Measurements from ENCODE around the gene ALDH1A1.

ALDH1A1 gene

DNA sequence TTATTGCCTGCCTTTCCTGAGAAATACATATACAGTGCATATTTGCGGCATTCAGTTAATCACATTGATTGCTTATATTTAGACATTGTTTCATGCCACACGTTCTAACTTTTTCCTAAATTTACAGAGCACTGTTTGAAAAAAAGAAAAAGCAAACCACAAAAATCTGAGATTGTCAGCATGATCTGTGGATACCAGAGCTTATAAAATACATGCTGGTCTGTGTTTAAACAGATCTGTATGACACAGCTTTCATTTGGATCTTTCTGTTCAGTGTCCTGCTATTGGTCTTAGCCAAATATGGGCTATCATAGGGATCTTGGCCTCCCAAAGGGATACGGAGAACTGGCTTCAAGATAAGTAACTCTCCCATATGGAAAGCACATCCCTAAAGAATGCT lies 20.2 kb downstream of the ALDH1A1 start:
- no peak for DNase-seq (ENCODE audit: low read depth)
- H3K4me3 ChIP-seq (ENCODE audit: low read length): no peak overlapping the region
- no peak for TF ChIP-seq CTCF (IDR thresholded peaks at IDR 0.05; ENCODE audit: insufficient read depth, low read depth, low read length, missing control alignments)

DNA sequence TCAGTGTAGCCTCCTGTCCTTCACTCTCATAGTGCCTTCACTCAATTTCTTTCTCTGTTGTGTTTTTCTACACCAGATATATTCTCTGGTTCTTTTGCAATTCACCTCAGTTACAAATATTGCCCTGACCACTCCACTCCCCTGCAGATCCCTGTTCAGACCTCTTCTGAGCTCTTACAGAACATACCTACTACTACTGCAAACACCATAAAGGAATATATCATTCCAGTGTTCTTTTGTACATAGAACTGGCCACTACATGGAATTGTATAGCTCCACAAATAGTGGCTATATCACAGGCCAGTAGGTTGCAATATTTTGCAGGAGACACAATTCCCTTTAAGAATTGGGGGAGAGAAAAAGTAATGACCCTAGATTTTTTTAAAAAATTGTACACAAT lies 21.0 kb downstream of the ALDH1A1 start:
- DNase-seq (ENCODE audit: low read depth): no peak
- H3K4me3 ChIP-seq (ENCODE audit: low read length): no peak overlapping the region
- TF ChIP-seq CTCF (IDR thresholded peaks at IDR 0.05; ENCODE audit: insufficient read depth, low read depth, low read length, missing control alignments): no peak

DNA sequence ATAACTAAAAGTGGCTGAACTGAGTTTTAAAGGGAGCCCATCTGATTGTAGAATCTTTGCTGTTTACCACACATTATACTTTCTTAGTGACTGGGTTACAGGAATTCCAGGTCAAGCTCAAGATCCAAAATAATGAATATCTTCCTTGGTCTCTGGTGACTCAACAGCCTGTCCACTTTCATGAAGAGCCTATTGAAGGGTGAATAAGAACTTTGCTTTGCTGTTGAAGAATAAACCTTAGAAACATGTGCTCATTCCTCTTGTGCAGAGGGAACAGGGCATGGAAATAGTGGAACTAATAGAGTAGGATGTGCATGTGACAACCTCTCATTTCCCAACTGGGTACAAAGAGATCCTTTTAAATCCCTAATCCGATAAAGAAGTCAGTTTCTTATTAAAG lies 21.4 kb downstream of the ALDH1A1 start:
- DNase-seq (ENCODE audit: low read depth): no peak
- H3K4me3 ChIP-seq (ENCODE audit: low read length): no peak overlapping the region
- no peak for TF ChIP-seq CTCF (IDR thresholded peaks at IDR 0.05; ENCODE audit: insufficient read depth, low read depth, low read length, missing control alignments)

- TF ChIP-seq CTCF (IDR thresholded peaks at IDR 0.05; ENCODE audit: insufficient read depth, low read depth, low read length, missing control alignments): no peak
- H3K4me3 ChIP-seq (ENCODE audit: low read length): no peak overlapping the region
- DNase-seq (ENCODE audit: low read depth): no peak
Measured at GRCh38 chr9:72930828-72931227, 22.0 kb downstream of the ALDH1A1 start.

GRCh38 chr9:72929542-72929941 lies 23.3 kb downstream of the ALDH1A1 start:
- DNase-seq (ENCODE audit: low read depth): no peak
- TF ChIP-seq CTCF (IDR thresholded peaks at IDR 0.05; ENCODE audit: insufficient read depth, low read depth, low read length, missing control alignments): no peak
- H3K4me3 ChIP-seq (ENCODE audit: low read length): no peak overlapping the region

DNA sequence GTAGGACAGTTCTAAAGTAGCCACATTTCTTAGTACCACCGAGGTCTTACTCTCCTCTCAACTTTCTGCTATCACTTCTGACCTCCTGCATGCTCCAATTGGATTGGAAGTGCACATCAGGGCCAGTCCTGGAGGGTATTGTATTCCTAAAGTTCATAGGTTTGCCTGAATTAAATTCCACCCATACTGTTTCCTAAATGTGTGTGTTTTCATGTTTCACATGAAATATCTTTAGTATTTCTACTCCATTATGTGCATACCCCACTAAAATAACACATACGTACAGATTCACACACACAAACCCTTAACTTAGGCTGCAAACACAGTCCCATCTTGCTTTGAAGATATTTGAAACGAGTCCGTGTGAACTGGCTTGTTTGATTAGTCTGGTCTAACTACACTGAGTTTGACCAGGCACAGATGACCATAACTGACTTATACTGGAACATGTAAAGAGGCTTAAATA lies 24.8 kb downstream of the ALDH1A1 start:
- no peak for TF ChIP-seq CTCF (IDR thresholded peaks at IDR 0.05; ENCODE audit: insufficient read depth, low read depth, low read length, missing control alignments)
- no peak overlapping the region for H3K4me3 ChIP-seq (ENCODE audit: low read length)
- DNase-seq (ENCODE audit: low read depth): no peak

- H3K4me3 ChIP-seq (ENCODE audit: low read length): no peak overlapping the region
- TF ChIP-seq CTCF (IDR thresholded peaks at IDR 0.05; ENCODE audit: insufficient read depth, low read depth, low read length, missing control alignments): no peak
- DNase-seq (ENCODE audit: low read depth): no peak
Measured at GRCh38 chr9:72926506-72926905, 26.3 kb downstream of the ALDH1A1 start.

Measured in epithelial cell of esophagus (primary cell).